SKM-1 treated with dmso at 0.1 percent for 144 hours (cell line): ENCODE measurements around the gene TMEM132A.

Experiments used
- DNase-seq: peaks from one replicate; lab custom pipeline; 2025; ENCODE audit not compliant: unreplicated experiment; lab: John Stamatoyannopoulos, UW

TMEM132A gene

GRCh38 chr11:60935676-60936442 is 11.6 kb downstream of the TMEM132A start:
- DNase-seq, result no peak

- DNase-seq, result no peak
Observed at GRCh38 chr11:60936467-60937143, 12.3 kb downstream of the TMEM132A start.

- no peak for DNase-seq
Observed at GRCh38 chr11:60937144-60937527, 12.9 kb downstream of the TMEM132A start.

- no peak for DNase-seq
Observed at GRCh38 chr11:60937811-60938210, 13.6 kb downstream of the TMEM132A start.

- no peak for DNase-seq
Observed at GRCh38 chr11:60938500-60938899, 14.2 kb downstream of the TMEM132A start.

GRCh38 chr11:60939301-60939700 is 15.0 kb downstream of the TMEM132A start:
- no peak for DNase-seq

- DNase-seq, result no peak
Observed at GRCh38 chr11:60939855-60940254, 15.6 kb downstream of the TMEM132A start.

- DNase-seq, result no peak
Observed at GRCh38 chr11:60941371-60942119, 17.3 kb downstream of the TMEM132A start.

GRCh38 chr11:60942219-60942618 is 18.0 kb downstream of the TMEM132A start:
- no peak for DNase-seq

- DNase-seq, result no peak
Observed at GRCh38 chr11:60942970-60943565, 18.8 kb downstream of the TMEM132A start.

- DNase-seq, result peak; percentile 41
Observed at GRCh38 chr11:60944490-60945294, 20.4 kb downstream of the TMEM132A start.

- no peak for DNase-seq
Observed at GRCh38 chr11:60945295-60945667, 21.0 kb downstream of the TMEM132A start.

GRCh38 chr11:60946601-60947264 is 22.5 kb downstream of the TMEM132A start:
- DNase-seq, result no peak

GRCh38 chr11:60947700-60948099 is 23.4 kb downstream of the TMEM132A start:
- DNase-seq, result no peak

GRCh38 chr11:60948250-60948649 is 24.0 kb downstream of the TMEM132A start:
- no peak for DNase-seq

- DNase-seq, result no peak
Observed at GRCh38 chr11:60950024-60950423, 25.8 kb downstream of the TMEM132A start.

GRCh38 chr11:60950933-60951605 is 26.8 kb downstream of the TMEM132A start:
- no peak for DNase-seq

- no peak for DNase-seq
Observed at GRCh38 chr11:60951606-60951903, 27.3 kb downstream of the TMEM132A start.

GRCh38 chr11:60951904-60952741 is 27.9 kb downstream of the TMEM132A start, which contains the start of gene SLC15A3:
SLC15A3 (minus strand) TSS chr11:60952176; CDS start chr11:60951551, 625 bp downstream.
- peak; percentile 94 for DNase-seq
